Activated naive CD4-positive, alpha-beta T cell treated with anti-CD3 and anti-CD28 coated beads for 36 hours (primary cell): ENCODE results near the gene KLHL14. TPM values are rescaled to one million over a fixed set of nuclear protein-coding genes. Genes with fewer than 3 reads are reported as not detected.
"Not testable (repeated sequence)": the region's sequence is repeated elsewhere in the genome, so short reads cannot be mapped to it uniquely, and the experiment has no call there.

Source experiments
- CTCF ChIA-PET: fragments of 350-600 bp; sonication (Branson Sonifier 250); formaldehyde crosslinking; loops from one replicate; lab custom pipeline; 2021; ENCODE audit warnings: antibody characterized with exemption; lab: Charles Lee
- DNase-seq: peaks from one replicate; pipeline ENCODE4 v3.0.0-alpha.2; 2020
- H3K27ac Mint-ChIP-seq: one replicate; pipeline ENCODE4 v1.8.0; 2021; ENCODE audit warnings: mild to moderate bottlenecking, mixed read lengths
- H3K27me3 Mint-ChIP-seq: one replicate; pipeline ENCODE4 v1.8.0; 2021; ENCODE audit warnings: low read depth, mixed read lengths
- H3K36me3 Mint-ChIP-seq: one replicate; pipeline ENCODE4 v1.8.0; 2021; ENCODE audit warnings: low read depth, mixed read lengths
- H3K4me1 Mint-ChIP-seq: one replicate; pipeline ENCODE4 v1.8.0; 2021; ENCODE audit warnings: low read depth, mixed read lengths
- H3K4me3 Mint-ChIP-seq: one replicate; pipeline ENCODE4 v1.8.0; 2021; ENCODE audit warnings: mild to moderate bottlenecking, moderate library complexity, mixed read lengths
- H3K9me3 Mint-ChIP-seq: one replicate; pipeline ENCODE4 v1.8.0; 2021; ENCODE audit warnings: mixed read lengths
- intact Hi-C: fragments of 100-400 bp; cut with micrococcal nuclease; formaldehyde crosslinking; loops from one replicate; pipeline ENCODE4 v1.15.1; 2023
- total RNA-seq, 2 experiments: library from RNA; stranded (reverse); gene quantifications; one replicate each; pipeline ENCODE4 v1.2.3, GENCODE V29; 2021

Gene KLHL14
- total RNA-seq, 2 experiments from 2014 or later, result not detected

GRCh38 chr18:32661486-32662299 is 111.1 kb downstream of the KLHL14 start:
- CTCF ChIA-PET, result no interaction called here
- H3K36me3 Mint-ChIP-seq, result no peaks in the 10 kb centered on the region
- intact Hi-C loops, result no loop called here
- no peak for DNase-seq
- H3K9me3 Mint-ChIP-seq, result no peaks in the 10 kb centered on the region
- H3K4me1 Mint-ChIP-seq, result no peaks in the 10 kb centered on the region
- peaks cover 8% of the 10 kb centered on the region for H3K27me3 Mint-ChIP-seq
- no peak overlapping the region for H3K4me3 Mint-ChIP-seq
- no peak overlapping the region for H3K27ac Mint-ChIP-seq

GRCh38 chr18:32654507-32654906 is 118.3 kb downstream of the KLHL14 start:
- DNase-seq, H3K4me3 Mint-ChIP-seq, H3K9me3 Mint-ChIP-seq, H3K27ac Mint-ChIP-seq, CTCF ChIA-PET, H3K4me1 Mint-ChIP-seq, H3K36me3 Mint-ChIP-seq, intact Hi-C loops: not testable (repeated sequence)
- H3K27me3 Mint-ChIP-seq, result peaks cover 21% of the 10 kb centered on the region

GRCh38 chr18:32637659-32638058 is 135.2 kb downstream of the KLHL14 start:
- H3K4me1 Mint-ChIP-seq, H3K4me3 Mint-ChIP-seq, DNase-seq, intact Hi-C loops, H3K27me3 Mint-ChIP-seq, H3K9me3 Mint-ChIP-seq, CTCF ChIA-PET, H3K36me3 Mint-ChIP-seq, H3K27ac Mint-ChIP-seq: not testable (repeated sequence)

GRCh38 chr18:32637226-32637625 is 135.6 kb downstream of the KLHL14 start:
- H3K4me1 Mint-ChIP-seq, result no peaks in the 10 kb centered on the region
- H3K27ac Mint-ChIP-seq, result no peak overlapping the region
- no peaks in the 10 kb centered on the region for H3K36me3 Mint-ChIP-seq
- no peaks in the 10 kb centered on the region for H3K9me3 Mint-ChIP-seq
- no peak for DNase-seq
- H3K4me3 Mint-ChIP-seq, result no peak overlapping the region
- intact Hi-C loops, result no loop called here
- no peaks in the 10 kb centered on the region for H3K27me3 Mint-ChIP-seq
- CTCF ChIA-PET, result no interaction called here

- DNase-seq, result no peak
- H3K4me1 Mint-ChIP-seq, result no peaks in the 10 kb centered on the region
- H3K4me3 Mint-ChIP-seq, result no peak overlapping the region
- H3K27ac Mint-ChIP-seq, result no peak overlapping the region
- no peaks in the 10 kb centered on the region for H3K9me3 Mint-ChIP-seq
- H3K27me3 Mint-ChIP-seq, result no peaks in the 10 kb centered on the region
- H3K36me3 Mint-ChIP-seq, result no peaks in the 10 kb centered on the region
- CTCF ChIA-PET, result no interaction called here
- intact Hi-C loops, result no loop called here
Measured at GRCh38 chr18:32634876-32635431, 137.9 kb downstream of the KLHL14 start.

GRCh38 chr18:32629981-32630700 is 142.7 kb downstream of the KLHL14 start:
- no peak overlapping the region for H3K4me3 Mint-ChIP-seq
- CTCF ChIA-PET, result interaction anchor here (0.6 kb wide), 1 partner anchor 101 kb away, joined by 3 read pairs; no protein-coding TSS in a partner anchor
- intact Hi-C loops, result no loop called here

GRCh38 chr18:32629292-32629691 is 143.5 kb downstream of the KLHL14 start:
- no peak overlapping the region for H3K27ac Mint-ChIP-seq
- H3K36me3 Mint-ChIP-seq, result no peaks in the 10 kb centered on the region
- CTCF ChIA-PET, result no interaction called here
- H3K27me3 Mint-ChIP-seq, result no peaks in the 10 kb centered on the region
- H3K4me3 Mint-ChIP-seq, result no peak overlapping the region
- no peaks in the 10 kb centered on the region for H3K9me3 Mint-ChIP-seq
- DNase-seq, result no peak
- intact Hi-C loops, result no loop called here
- no peaks in the 10 kb centered on the region for H3K4me1 Mint-ChIP-seq

More at GRCh38 chr18:32629981-32630700, 142.7 kb downstream of the KLHL14 start:
- Mint-ChIP-seq H3K9me3 (no peaks in the 10 kb centered on the region), H3K4me1 (no peaks in the 10 kb centered on the region), H3K36me3 (no peaks in the 10 kb centered on the region), H3K27ac (no peak overlapping the region), H3K27me3 (no peaks in the 10 kb centered on the region)
- no peak for DNase-seq

GRCh38 chr18:32624182-32624723 is 148.6 kb downstream of the KLHL14 start:
- no peaks in the 10 kb centered on the region for H3K36me3 Mint-ChIP-seq
- H3K27ac Mint-ChIP-seq, result no peak overlapping the region

GRCh38 chr18:32623563-32623962 is 149.3 kb downstream of the KLHL14 start:
- H3K4me1 Mint-ChIP-seq, result no peaks in the 10 kb centered on the region
- DNase-seq, result no peak
- H3K36me3 Mint-ChIP-seq, result no peaks in the 10 kb centered on the region
- H3K27me3 Mint-ChIP-seq, result peaks cover 3% of the 10 kb centered on the region
- no peaks in the 10 kb centered on the region for H3K9me3 Mint-ChIP-seq
- CTCF ChIA-PET, result no interaction called here
- no peak overlapping the region for H3K4me3 Mint-ChIP-seq
- no peak overlapping the region for H3K27ac Mint-ChIP-seq
- intact Hi-C loops, result no loop called here

More at GRCh38 chr18:32624182-32624723, 148.6 kb downstream of the KLHL14 start:
- no peak for DNase-seq
- Mint-ChIP-seq H3K9me3 (no peaks in the 10 kb centered on the region), H3K4me3 (no peak overlapping the region), H3K27me3 (peaks cover 3% of the 10 kb centered on the region), H3K4me1 (no peaks in the 10 kb centered on the region)
- intact Hi-C loops, result no loop called here
- CTCF ChIA-PET, result no interaction called here
